GM12873 (cell line): ENCODE measurements around the gene ADGRD1.

Source experiments
- CTCF ChIP-seq: IDR thresholded peaks from 2 replicates; pipeline ENCODE4 v1.5.1; 2012; ENCODE audit warnings: low read depth, mild to moderate bottlenecking, moderate library complexity, low read length, control low read depth; ENCODE audit not compliant: insufficient read depth; ENCODE audit errors: missing control alignments

The ADGRD1 gene

GRCh38 chr12:130981911-130982310, 28.2 kb downstream of the ADGRD1 start:
- TF ChIP-seq CTCF = no peak

- no peak for TF ChIP-seq CTCF
Observed at GRCh38 chr12:130982565-130983225, 29.0 kb downstream of the ADGRD1 start.

GRCh38 chr12:130983328-130984017, 29.8 kb downstream of the ADGRD1 start:
- TF ChIP-seq CTCF = no peak

GRCh38 chr12:130984183-130985058, 30.7 kb downstream of the ADGRD1 start:
- no peak for TF ChIP-seq CTCF

GRCh38 chr12:130987151-130987931, 33.6 kb downstream of the ADGRD1 start:
- TF ChIP-seq CTCF = no peak

GRCh38 chr12:130988261-130988660, 34.6 kb downstream of the ADGRD1 start:
- no peak for TF ChIP-seq CTCF
